ENCODE results near the gene DLGAP1. TPM values are rescaled to one million over a fixed set of nuclear protein-coding genes. Genes with fewer than 3 reads are reported as not detected.

DLGAP1 gene
- total RNA-seq, 1 experiment from 2014 or later, result 0.39 TPM

- TF ChIP-seq, protein P1, sequence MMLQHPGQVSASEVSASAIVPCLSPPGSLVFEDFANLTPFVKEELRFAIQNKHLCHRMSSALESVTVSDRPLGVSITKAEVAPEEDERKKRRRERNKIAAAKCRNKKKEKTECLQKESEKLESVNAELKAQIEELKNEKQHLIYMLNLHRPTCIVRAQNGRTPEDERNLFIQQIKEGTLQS (IDR thresholded peaks at IDR 0.05), result no peak
- no peak for TF ChIP-seq JUND (IDR thresholded peaks at IDR 0.05)
- no peak for TF ChIP-seq EZH2 (IDR thresholded peaks at IDR 0.05)
- no peak for TF ChIP-seq CEBPB (IDR thresholded peaks at IDR 0.05; ENCODE audit: low read depth)
- no peak for TF ChIP-seq SIN3A (IDR thresholded peaks at IDR 0.05; ENCODE audit: low read depth)
- TF ChIP-seq FOSL1 (IDR thresholded peaks at IDR 0.05; ENCODE audit: low read depth), result no peak
- no peak for TF ChIP-seq ZFX (IDR thresholded peaks at IDR 0.05)
Measured at GRCh38 chr18:4017480-4017879, 437.6 kb downstream of the DLGAP1 start (continued).

GRCh38 chr18:4016391-4017049 is 438.6 kb downstream of the DLGAP1 start:
- H3K9ac ChIP-seq (ENCODE audit: low read length), result no peak overlapping the region
- H3K9me2 ChIP-seq (ENCODE audit: insufficient read depth), result no peaks in the 10 kb centered on the region
- H3K9me3 ChIP-seq (ENCODE audit: control insufficient read depth in 1 of 2, insufficient read depth in 1 of 2, low read depth in 1 of 2, low read length in 2 of 2), result no peaks in the 10 kb centered on the region
- no TSS peak for BruUV-seq (replicated peaks)
- ChIA-PET RAD21 (ENCODE audit: low non-redundant PET in 1 of 2, low total read pairs in 2 of 2, uncharacterized antibody in 2 of 2, unreplicated experiment in 2 of 2) (no interaction called here), POLR2A (no interaction called here), CTCF (no interaction called here)
- H4K20me1 ChIP-seq (ENCODE audit: insufficient read depth), result no peaks in the 10 kb centered on the region
- no peak overlapping the region for H3K4me3 ChIP-seq (replicated peaks in 1 of 2; ENCODE audit: low read depth in 1 of 2, low read length in 2 of 2)
- no peaks in the 10 kb centered on the region for H3K36me3 ChIP-seq (ENCODE audit: control insufficient read depth in 1 of 2, insufficient read depth in 2 of 2, low read length in 2 of 2)
- no peaks in the 10 kb centered on the region for H3K27me3 ChIP-seq (ENCODE audit: insufficient read depth, low read length)
- no peaks in the 10 kb centered on the region for H3K79me2 ChIP-seq (ENCODE audit: insufficient read depth, low read length)
- H3K27ac ChIP-seq (ENCODE audit: low read depth, low read length), result no peak overlapping the region
- intact Hi-C loops (cut with micrococcal nuclease), result loop anchor here (5.0 kb wide), 2 partner anchors 51 to 244 kb away; no protein-coding TSS in a partner anchor
- ATAC-seq, result no peak
- no peak for DNase-seq (ENCODE audit: low read depth, low spot score)
- H3K4me1 ChIP-seq (ENCODE audit: control insufficient read depth in 1 of 2, insufficient read depth in 2 of 2, low read length in 2 of 2), result no peaks in the 10 kb centered on the region
- no peak overlapping the region for H2AFZ ChIP-seq (ENCODE audit: low read depth, low read length, poor library complexity, severe bottlenecking)
- TF ChIP-seq TCF7L2 (IDR thresholded peaks at IDR 0.05; ENCODE audit: borderline replicate concordance, extremely low read depth, insufficient read depth, insufficient read length) (no peak), EZH2phosphoT487 (IDR thresholded peaks at IDR 0.05; ENCODE audit: borderline replicate concordance) (no peak), ZFX (IDR thresholded peaks at IDR 0.05) (no peak), FOSL1 (IDR thresholded peaks at IDR 0.05; ENCODE audit: low read depth) (no peak), EGR1 (IDR thresholded peaks at IDR 0.05; ENCODE audit: low read depth) (no peak), POLR2AphosphoS5 (IDR thresholded peaks at IDR 0.05; ENCODE audit: low read depth, low read length) (no peak), REST (IDR thresholded peaks at IDR 0.05; ENCODE audit: low read depth) (no peak), ZBTB33 (IDR thresholded peaks at IDR 0.05; ENCODE audit: extremely low read depth, insufficient replicate concordance, low read length) (no peak), ELF1 (IDR thresholded peaks at IDR 0.05; ENCODE audit: borderline replicate concordance, low read depth) (no peak), YY1 (IDR thresholded peaks at IDR 0.05; ENCODE audit: extremely low read depth, insufficient replicate concordance, low read depth, low read length) (no peak)
- TF ChIP-seq, protein P2, sequence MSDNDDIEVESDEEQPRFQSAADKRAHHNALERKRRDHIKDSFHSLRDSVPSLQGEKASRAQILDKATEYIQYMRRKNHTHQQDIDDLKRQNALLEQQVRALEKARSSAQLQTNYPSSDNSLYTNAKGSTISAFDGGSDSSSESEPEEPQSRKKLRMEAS (IDR thresholded peaks at IDR 0.05), result no peak
- no peak overlapping the region for H3K4me2 ChIP-seq (ENCODE audit: low read length)

Data from HCT116 (cell line).